Panc1 (cell line): Measurements from ENCODE around the gene HDHD3.

ENCODE experiments used
- POLR2AphosphoS5 ChIP-seq: IDR thresholded peaks from 2 replicates; pipeline ENCODE4 v1.6.1; 2012; ENCODE audit warnings: mild to moderate bottlenecking, low read depth, low read length, moderate library complexity
- SIN3A ChIP-seq: IDR thresholded peaks from 2 replicates; pipeline ENCODE4 v1.6.1; 2012; ENCODE audit warnings: low read depth, mild to moderate bottlenecking, low read length, moderate library complexity, borderline replicate concordance; ENCODE audit not compliant: insufficient read depth
- TCF7L2 ChIP-seq: IDR thresholded peaks from 2 replicates; pipeline ENCODE4 v1.6.1; 2011; ENCODE audit warnings: mild to moderate bottlenecking, low read depth, low read length, inconsistent platforms
- TF ChIP-seq, protein P1 (sequence below), 2 experiments: IDR thresholded peaks; 2 replicates each; pipeline ENCODE4 v1.6.1; 2011 to 2012; ENCODE audit warnings: low read depth in 2 of 2, control low read depth in 1 of 2, low read length in 1 of 2, mild to moderate bottlenecking in 1 of 2, moderate library complexity in 1 of 2; ENCODE audit not compliant: insufficient read depth in 1 of 2
- TF ChIP-seq, protein P2 (sequence below): fragments of 450-650 bp; IDR thresholded peaks from 2 replicates; pipeline ENCODE4 v1.5.1; 2017; ENCODE audit warnings: mild to moderate bottlenecking

DNA sequence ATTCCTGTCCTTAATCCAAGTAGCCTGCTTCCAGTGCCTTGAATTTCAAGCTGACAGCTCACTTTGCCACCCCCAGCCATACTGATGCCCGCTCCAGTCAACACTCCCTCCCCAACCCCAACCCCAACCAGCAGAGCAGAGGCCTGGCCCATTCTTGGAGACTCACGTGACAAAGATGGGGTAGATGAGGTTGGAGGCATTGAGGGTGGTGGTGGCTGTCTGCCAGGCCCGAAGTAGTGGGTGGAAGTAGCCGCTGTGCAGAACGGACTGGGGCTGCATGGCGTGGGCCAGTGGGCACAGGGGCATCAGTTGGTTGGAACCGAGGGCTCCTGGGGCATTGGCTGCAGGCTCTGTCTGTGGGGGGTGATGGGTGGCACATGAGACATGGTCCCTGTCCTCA is 16.5 kb upstream of the HDHD3 start:
- TF ChIP-seq SIN3A (no peak), POLR2AphosphoS5 (no peak), TCF7L2 (no peak)
- TF ChIP-seq, protein P1, sequence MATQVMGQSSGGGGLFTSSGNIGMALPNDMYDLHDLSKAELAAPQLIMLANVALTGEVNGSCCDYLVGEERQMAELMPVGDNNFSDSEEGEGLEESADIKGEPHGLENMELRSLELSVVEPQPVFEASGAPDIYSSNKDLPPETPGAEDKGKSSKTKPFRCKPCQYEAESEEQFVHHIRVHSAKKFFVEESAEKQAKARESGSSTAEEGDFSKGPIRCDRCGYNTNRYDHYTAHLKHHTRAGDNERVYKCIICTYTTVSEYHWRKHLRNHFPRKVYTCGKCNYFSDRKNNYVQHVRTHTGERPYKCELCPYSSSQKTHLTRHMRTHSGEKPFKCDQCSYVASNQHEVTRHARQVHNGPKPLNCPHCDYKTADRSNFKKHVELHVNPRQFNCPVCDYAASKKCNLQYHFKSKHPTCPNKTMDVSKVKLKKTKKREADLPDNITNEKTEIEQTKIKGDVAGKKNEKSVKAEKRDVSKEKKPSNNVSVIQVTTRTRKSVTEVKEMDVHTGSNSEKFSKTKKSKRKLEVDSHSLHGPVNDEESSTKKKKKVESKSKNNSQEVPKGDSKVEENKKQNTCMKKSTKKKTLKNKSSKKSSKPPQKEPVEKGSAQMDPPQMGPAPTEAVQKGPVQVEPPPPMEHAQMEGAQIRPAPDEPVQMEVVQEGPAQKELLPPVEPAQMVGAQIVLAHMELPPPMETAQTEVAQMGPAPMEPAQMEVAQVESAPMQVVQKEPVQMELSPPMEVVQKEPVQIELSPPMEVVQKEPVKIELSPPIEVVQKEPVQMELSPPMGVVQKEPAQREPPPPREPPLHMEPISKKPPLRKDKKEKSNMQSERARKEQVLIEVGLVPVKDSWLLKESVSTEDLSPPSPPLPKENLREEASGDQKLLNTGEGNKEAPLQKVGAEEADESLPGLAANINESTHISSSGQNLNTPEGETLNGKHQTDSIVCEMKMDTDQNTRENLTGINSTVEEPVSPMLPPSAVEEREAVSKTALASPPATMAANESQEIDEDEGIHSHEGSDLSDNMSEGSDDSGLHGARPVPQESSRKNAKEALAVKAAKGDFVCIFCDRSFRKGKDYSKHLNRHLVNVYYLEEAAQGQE (IDR thresholded peaks at IDR 0.05; ENCODE audit: insufficient read depth in 1 of 2, low read depth in 2 of 2, low read length in 1 of 2): no peak
- TF ChIP-seq, protein P2, sequence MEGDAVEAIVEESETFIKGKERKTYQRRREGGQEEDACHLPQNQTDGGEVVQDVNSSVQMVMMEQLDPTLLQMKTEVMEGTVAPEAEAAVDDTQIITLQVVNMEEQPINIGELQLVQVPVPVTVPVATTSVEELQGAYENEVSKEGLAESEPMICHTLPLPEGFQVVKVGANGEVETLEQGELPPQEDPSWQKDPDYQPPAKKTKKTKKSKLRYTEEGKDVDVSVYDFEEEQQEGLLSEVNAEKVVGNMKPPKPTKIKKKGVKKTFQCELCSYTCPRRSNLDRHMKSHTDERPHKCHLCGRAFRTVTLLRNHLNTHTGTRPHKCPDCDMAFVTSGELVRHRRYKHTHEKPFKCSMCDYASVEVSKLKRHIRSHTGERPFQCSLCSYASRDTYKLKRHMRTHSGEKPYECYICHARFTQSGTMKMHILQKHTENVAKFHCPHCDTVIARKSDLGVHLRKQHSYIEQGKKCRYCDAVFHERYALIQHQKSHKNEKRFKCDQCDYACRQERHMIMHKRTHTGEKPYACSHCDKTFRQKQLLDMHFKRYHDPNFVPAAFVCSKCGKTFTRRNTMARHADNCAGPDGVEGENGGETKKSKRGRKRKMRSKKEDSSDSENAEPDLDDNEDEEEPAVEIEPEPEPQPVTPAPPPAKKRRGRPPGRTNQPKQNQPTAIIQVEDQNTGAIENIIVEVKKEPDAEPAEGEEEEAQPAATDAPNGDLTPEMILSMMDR: no peak
